SU-DHL-6 (cell line): ENCODE results near the gene FBXO38.

Source experiments
- CTCF ChIP-seq: fragments of 200-600 bp; sonication (generic); IDR thresholded peaks from one replicate; pipeline ENCODE4 v1.5.1; 2017; ENCODE audit warnings: antibody characterized with exemption, mild to moderate bottlenecking, low read length, moderate library complexity; ENCODE audit not compliant: insufficient read depth, poor library complexity, severe bottlenecking
- EZH2phosphoT487 ChIP-seq: fragments of 200-600 bp; sonication (generic), shearing (Covaris generic); conservative IDR thresholded peaks from 2 replicates; pipeline ENCODE4 v1.6.1; 2018; ENCODE audit warnings: mild to moderate bottlenecking, antibody characterized with exemption, low read length, moderate library complexity, mixed read lengths

GRCh38 chr5:148388696-148389095 is 4.9 kb downstream of the FBXO38 start:
- TF ChIP-seq CTCF (no peak), EZH2phosphoT487 (no peak)
